Right lobe of liver (tissue), 6 donors: ENCODE measurements around the gene KRTAP9-9. TPM values are rescaled to one million over a fixed set of nuclear protein-coding genes. Genes with fewer than 3 reads are reported as not detected.

ENCODE experiments used
- ATAC-seq, 4 donors: fragments of 200-7000 bp; cut with Tn5 transposase; one replicate each; pipeline ENCODE4 v1.9.1; 2020; ENCODE audit warnings: mild to moderate bottlenecking in 4 of 4, moderate library complexity in 4 of 4
- DNase-seq, 3 donors: peaks; one replicate each; pipeline ENCODE4 v3.0.0-alpha.2; 2020
- H3K27ac ChIP-seq, 3 donors: fragments of 200-600 bp; one replicate each; pipeline ENCODE4 v1.8.0; 2022
- H3K27me3 ChIP-seq, 2 donors: fragments of 200-600 bp; one replicate each; pipeline ENCODE4 v1.8.0; 2022
- H3K36me3 ChIP-seq, 4 donors: fragments of 200-600 bp; sonication (generic) in 1 of 4; one replicate each; pipeline versions ENCODE4 v1.5.1 to v1.8.0; 2017 to 2022; ENCODE audit warnings: control low read depth in 1 of 4
- H3K4me1 ChIP-seq, 4 donors: fragments of 200-600 bp; sonication (generic) in 1 of 4; one replicate each; pipeline versions ENCODE4 v1.5.1 to v1.8.0; 2017 to 2022; ENCODE audit warnings: control low read depth in 1 of 4
- H3K4me3 ChIP-seq, 3 donors: fragments of 200-600 bp; one replicate each; pipeline ENCODE4 v1.8.0; 2022
- H3K9me3 ChIP-seq, 4 donors: fragments of 200-600 bp; sonication (generic) in 1 of 4; one replicate each; pipeline versions ENCODE4 v1.5.1 to v1.8.0; 2017 to 2022; ENCODE audit warnings: control low read depth in 1 of 4
- CTCF ChIP-seq, 4 donors: fragments of 200-600 bp in 3 of 4; fragments of 450-650 bp in 1 of 4; IDR thresholded peaks; one replicate each; pipeline versions ENCODE4 v1.5.1 to v1.8.0; 2016 to 2022; ENCODE audit warnings: antibody characterized with exemption in 4 of 4, mild to moderate bottlenecking in 2 of 4
- POLR2A ChIP-seq: fragments of 450-650 bp; IDR thresholded peaks from one replicate; pipeline ENCODE4 v1.6.1; 2017; ENCODE audit warnings: antibody characterized with exemption, mild to moderate bottlenecking
- WGBS: methylation state at CpG from one replicate; pipeline ENCODE4 v1.1.6; 2018; ENCODE audit warnings: low coverage, low lambda C conversion rate; ENCODE audit not compliant: insufficient coverage; ENCODE audit errors: missing lambda C conversion rate; 5-methylcytosine and 5-hydroxymethylcytosine counted together
- intact Hi-C, 2 donors: fragments of 100-400 bp; cut with DNase I; formaldehyde crosslinking; loops; one replicate each; pipeline versions ENCODE4 v1.11.2 to v1.14.1; 2022
- total RNA-seq, 6 experiments: library from RNA; depleted of rRNA in 2 of 6; stranded (reverse); fragments of >200 nt in 2 of 6; fragmentation: NEBNext Ultra II Directional in 3 of 6; extraction: Animal tissue kit (Norgen Biotek cat#: 25700) in 3 of 6; gene quantifications; one replicate each; pipeline versions ENCODE4 v1.1.0 to v1.2.4, GENCODE V29; 2016 to 2023
- donor health status: DM: no; HTN: yes; CAD: no.
- donor health status: DM: no; HTN: no; CAD: no.
- donor health status: DM: no; HTN: no; CAD: no.
- donor health status: DM: no; HTN: yes; CAD: no.
- donor health status: DM: no; HTN: yes; CAD: no.

Gene KRTAP9-9
- total RNA-seq, 6 experiments from 2014 or later: not detected

GRCh38 chr17:41287050-41287449 is 31.9 kb downstream of the KRTAP9-9 start:
- Histone ChIP-seq H3K27me3 (no peaks in the 10 kb centered on the region), H3K4me3 (no peak overlapping the region), H3K36me3 (no peaks in the 10 kb centered on the region), H3K27ac (no peak overlapping the region), H3K4me1 (no peaks in the 10 kb centered on the region), H3K9me3 (no peaks in the 10 kb centered on the region)
- ATAC-seq (no peak), DNase-seq (no peak)
- TF ChIP-seq POLR2A (no peak), CTCF (IDR thresholded peaks at IDR 0.05) (no peak)
- intact Hi-C loops: no loop called here
- 40% methylated on average over 3 of the region's 3 CpGs for WGBS

DNA sequence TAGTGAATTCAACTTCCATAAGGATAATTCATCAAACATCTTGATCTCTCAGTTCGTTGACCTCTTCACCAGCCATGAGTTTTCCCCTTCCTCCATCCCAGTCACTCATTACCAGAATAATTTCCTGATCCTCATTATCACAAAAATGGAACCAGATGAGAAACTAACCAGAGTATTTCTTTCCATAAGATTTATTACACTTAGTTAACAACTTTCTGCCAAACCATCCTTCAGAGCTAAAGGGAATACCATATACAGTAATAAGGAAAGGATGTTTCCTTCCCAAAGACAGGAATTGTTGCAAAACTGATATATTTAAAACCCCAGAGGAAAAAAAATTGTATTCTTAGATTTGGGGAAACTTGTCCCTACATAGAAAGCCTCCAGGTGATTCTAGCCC is 38.8 kb downstream of the KRTAP9-9 start:
- TF ChIP-seq POLR2A (no peak), CTCF (IDR thresholded peaks at IDR 0.05) (no peak)
- Histone ChIP-seq H3K9me3 (no peaks in the 10 kb centered on the region), H3K27me3 (no peaks in the 10 kb centered on the region), H3K4me1 (no peaks in the 10 kb centered on the region), H3K4me3 (no peak overlapping the region), H3K27ac (no peak overlapping the region), H3K36me3 (no peaks in the 10 kb centered on the region)
- DNase-seq: no peak
- WGBS: 33% methylated on average over 1 of the region's 1 CpG
- intact Hi-C loops: no loop called here
- no peak for ATAC-seq

DNA sequence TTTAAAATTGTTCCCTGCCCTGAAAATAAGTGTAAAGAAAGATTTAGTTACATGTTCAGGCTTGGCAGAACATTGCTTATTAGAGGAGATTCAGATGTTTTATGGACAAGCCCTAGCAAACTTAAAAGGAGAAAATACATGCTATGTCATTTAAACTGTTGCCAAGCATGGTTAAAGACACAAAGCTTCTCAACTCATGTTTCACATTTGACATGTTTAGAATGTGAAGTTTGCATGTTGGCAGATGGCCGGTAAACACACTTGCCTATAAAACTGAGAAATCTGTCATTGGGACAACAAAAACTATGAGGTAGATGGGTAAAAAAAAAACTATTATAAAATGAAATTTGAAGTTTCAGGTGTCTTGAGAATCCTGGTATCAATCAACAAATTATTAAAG is 41.7 kb downstream of the KRTAP9-9 start:
- TF ChIP-seq CTCF (IDR thresholded peaks at IDR 0.05) (no peak), POLR2A (no peak)
- Histone ChIP-seq H3K4me3 (no peak overlapping the region), H3K9me3 (no peaks in the 10 kb centered on the region), H3K27me3 (no peaks in the 10 kb centered on the region), H3K36me3 (no peaks in the 10 kb centered on the region), H3K27ac (no peak overlapping the region), H3K4me1 (no peaks in the 10 kb centered on the region)
- whole genome bisulfite sequencing: 55% methylated on average over 1 of the region's 1 CpG
- DNase-seq (no peak), ATAC-seq (no peak)
- intact Hi-C loops: no loop called here

GRCh38 chr17:41298458-41299135 is 43.4 kb downstream of the KRTAP9-9 start:
- H3K4me1 ChIP-seq: no peaks in the 10 kb centered on the region
- 68% methylated on average over 8 of the region's 20 CpGs for WGBS
- intact Hi-C loops: no loop called here
- TF ChIP-seq POLR2A: no peak
- TF ChIP-seq CTCF (IDR thresholded peaks at IDR 0.05): no peak
- DNase-seq (no peak), ATAC-seq (no peak)
- no peak overlapping the region for H3K27ac ChIP-seq
- no peaks in the 10 kb centered on the region for H3K9me3 ChIP-seq
- H3K4me3 ChIP-seq: no peak overlapping the region
- H3K36me3 ChIP-seq: no peaks in the 10 kb centered on the region
- no peaks in the 10 kb centered on the region for H3K27me3 ChIP-seq
